ENCODE results near the gene OR10Z1.

The OR10Z1 gene

GRCh38 chr1:158577561-158577960 is 27.5 kb upstream of the OR10Z1 start:
- no peak overlapping the region for H3K4me3 ChIP-seq (replicated peaks in 1 of 2; ENCODE audit: low read depth in 2 of 2, low read length in 2 of 2)
- DNase-seq (ENCODE audit: low read depth in 2 of 2) = no peak
- TF ChIP-seq CTCF (IDR thresholded peaks at IDR 0.05; ENCODE audit: low read depth, low read length) = no peak

- DNase-seq (ENCODE audit: low read depth in 2 of 2) = no peak
- no peak within 1 kb of the TSS for H3K4me3 ChIP-seq (replicated peaks in 1 of 2; ENCODE audit: low read depth in 2 of 2, low read length in 2 of 2)
- no peak for TF ChIP-seq CTCF (IDR thresholded peaks at IDR 0.05; ENCODE audit: low read depth, low read length)
These were observed 25.3 kb upstream of the OR10Z1 start, which contains the start of gene OR10X1 for GRCh38 chr1:158579733-158580132. Gene OR10X1, minus strand, starts transcription at chr1:158579899. Its CDS starts 0 bp downstream, at chr1:158579899.

- no peak for DNase-seq (ENCODE audit: low read depth in 2 of 2)
- no peak overlapping the region for H3K4me3 ChIP-seq (replicated peaks in 1 of 2; ENCODE audit: low read depth in 2 of 2, low read length in 2 of 2)
- TF ChIP-seq CTCF (IDR thresholded peaks at IDR 0.05; ENCODE audit: low read depth, low read length) = no peak
These were observed 21.1 kb upstream of the OR10Z1 start for GRCh38 chr1:158583962-158584361.

GRCh38 chr1:158586942-158587341 is 18.1 kb upstream of the OR10Z1 start:
- TF ChIP-seq CTCF (IDR thresholded peaks at IDR 0.05; ENCODE audit: low read depth, low read length) = no peak
- DNase-seq (ENCODE audit: low read depth in 2 of 2) = no peak
- no peak overlapping the region for H3K4me3 ChIP-seq (replicated peaks in 1 of 2; ENCODE audit: low read depth in 2 of 2, low read length in 2 of 2)

GRCh38 chr1:158600735-158601134 is 4.3 kb upstream of the OR10Z1 start:
- TF ChIP-seq CTCF (IDR thresholded peaks at IDR 0.05; ENCODE audit: low read depth, low read length) = no peak

GRCh38 chr1:158607296-158607695 is 2.2 kb downstream of the OR10Z1 start:
- no peak for TF ChIP-seq CTCF (IDR thresholded peaks at IDR 0.05; ENCODE audit: low read depth, low read length)
- no peak overlapping the region for H3K4me3 ChIP-seq (replicated peaks in 1 of 2; ENCODE audit: low read depth in 2 of 2, low read length in 2 of 2)
- no peak for DNase-seq (ENCODE audit: low read depth in 2 of 2)

More at GRCh38 chr1:158600735-158601134, 4.3 kb upstream of the OR10Z1 start:
- DNase-seq (ENCODE audit: low read depth in 2 of 2) = no peak
- no peak overlapping the region for H3K4me3 ChIP-seq (replicated peaks in 1 of 2; ENCODE audit: low read depth in 2 of 2, low read length in 2 of 2)

GRCh38 chr1:158611916-158612315 is 6.8 kb downstream of the OR10Z1 start:
- no peak overlapping the region for H3K4me3 ChIP-seq (replicated peaks in 1 of 2; ENCODE audit: low read depth in 2 of 2, low read length in 2 of 2)
- DNase-seq (ENCODE audit: low read depth in 2 of 2) = no peak
- no peak for TF ChIP-seq CTCF (IDR thresholded peaks at IDR 0.05; ENCODE audit: low read depth, low read length)
